HepG2 (cell line): ENCODE measurements around the gene RUNX2.

Experiments used
- CTCF ChIP-seq: sonication (generic); formaldehyde crosslinking; IDR thresholded peaks from 2 replicates; pipeline ENCODE4 v1.5.0; 2020; ENCODE audit warnings: mild to moderate bottlenecking, missing genetic modification reagents, moderate library complexity
- E2F1 ChIP-seq: sonication (generic); formaldehyde crosslinking; IDR thresholded peaks from 2 replicates; pipeline ENCODE4 v1.5.0; 2020; ENCODE audit warnings: missing genetic modification reagents
- ESRRA ChIP-seq: sonication (generic); formaldehyde crosslinking; IDR thresholded peaks from 2 replicates; pipeline ENCODE4 v1.5.1; 2020; ENCODE audit warnings: mild to moderate bottlenecking, low read depth, missing genetic modification reagents
- EZH2 ChIP-seq: conservative IDR thresholded peaks from 2 replicates; pipeline ENCODE4 v1.6.1; 2012; ENCODE audit warnings: mild to moderate bottlenecking, low read depth, low read length, moderate library complexity
- JUND ChIP-seq: sonication (generic); formaldehyde crosslinking; IDR thresholded peaks from 2 replicates; pipeline ENCODE4 v1.8.0; 2022; ENCODE audit warnings: mild to moderate bottlenecking, missing genetic modification reagents
- NBN ChIP-seq: fragments of 450-650 bp; conservative IDR thresholded peaks from 2 replicates; pipeline ENCODE4 v1.6.1; 2017
- NFE2 ChIP-seq: sonication (generic); formaldehyde crosslinking; IDR thresholded peaks from 2 replicates; pipeline ENCODE4 v1.4.0; 2020; ENCODE audit warnings: missing genetic modification reagents
- ZFP90 ChIP-seq: sonication (generic); formaldehyde crosslinking; IDR thresholded peaks from 2 replicates; pipeline ENCODE4 v1.8.0; 2022; ENCODE audit warnings: missing genetic modification reagents, mild to moderate bottlenecking, inconsistent platforms, borderline replicate concordance
- ZNF335 ChIP-seq: sonication (generic); formaldehyde crosslinking; IDR thresholded peaks from 2 replicates; pipeline ENCODE4 v1.4.0; 2020; ENCODE audit warnings: missing genetic modification reagents
- ZNF362 ChIP-seq: sonication (generic); formaldehyde crosslinking; IDR thresholded peaks from 2 replicates; pipeline ENCODE4 v1.4.0; 2020; ENCODE audit warnings: missing genetic modification reagents, mild to moderate bottlenecking, borderline replicate concordance
- ZNF446 ChIP-seq: sonication (generic); formaldehyde crosslinking; IDR thresholded peaks from 2 replicates; pipeline ENCODE4 v1.5.0; 2020; ENCODE audit warnings: mild to moderate bottlenecking, missing genetic modification reagents
- ZNF768 ChIP-seq: sonication (generic); formaldehyde crosslinking; IDR thresholded peaks from 2 replicates; pipeline ENCODE4 v1.4.0; 2020; ENCODE audit warnings: missing genetic modification reagents

GRCh38 chr6:45436544-45437438 lies 108.7 kb downstream of the RUNX2 start:
- TF ChIP-seq ESRRA (CRISPR knock-in tag), result no peak
- no peak for TF ChIP-seq CTCF (CRISPR knock-in tag)
- TF ChIP-seq NFE2 (CRISPR knock-in tag), result no peak
- no peak for TF ChIP-seq ZNF362 (CRISPR knock-in tag)
- no peak for TF ChIP-seq E2F1 (CRISPR knock-in tag)
- no peak for TF ChIP-seq NBN
- no peak for TF ChIP-seq ZFP90 (CRISPR knock-in tag)
- no peak for TF ChIP-seq JUND
- TF ChIP-seq ZNF446 (CRISPR knock-in tag), result no peak
- no peak for TF ChIP-seq ZNF768 (CRISPR knock-in tag)
- TF ChIP-seq EZH2, result no peak
- TF ChIP-seq ZNF335 (CRISPR knock-in tag), result no peak
